ENCODE measurements around the gene HES5.

The HES5 gene

GRCh38 chr1:2535455-2535854, 5.4 kb upstream of the HES5 start:
- DNase-seq (ENCODE audit: low read depth), result no peak
- no peak overlapping the region for H3K4me3 ChIP-seq (ENCODE audit: low read depth, low read length)

- DNase-seq (ENCODE audit: low read depth), result no peak
- H3K4me3 ChIP-seq (ENCODE audit: low read depth, low read length), result no peak overlapping the region
Observed at GRCh38 chr1:2534687-2535441, 4.8 kb upstream of the HES5 start.

- no peak for DNase-seq (ENCODE audit: low read depth)
- no peak overlapping the region for H3K4me3 ChIP-seq (ENCODE audit: low read depth, low read length)
Observed at GRCh38 chr1:2534315-2534686, 4.2 kb upstream of the HES5 start.

- no peak overlapping the region for H3K4me3 ChIP-seq (ENCODE audit: low read depth, low read length)
- DNase-seq (ENCODE audit: low read depth), result no peak
Observed at GRCh38 chr1:2533365-2533764, 3.3 kb upstream of the HES5 start.

GRCh38 chr1:2532485-2533160, 2.6 kb upstream of the HES5 start:
- no peak overlapping the region for H3K4me3 ChIP-seq (ENCODE audit: low read depth, low read length)
- no peak for DNase-seq (ENCODE audit: low read depth)

- no peak for DNase-seq (ENCODE audit: low read depth)
- no peak overlapping the region for H3K4me3 ChIP-seq (ENCODE audit: low read depth, low read length)
Observed at GRCh38 chr1:2530513-2531361, 674 bp upstream of the HES5 start.

GRCh38 chr1:2528966-2529783, 888 bp downstream of the HES5 start:
- H3K4me3 ChIP-seq (ENCODE audit: low read depth, low read length), result no peak overlapping the region
- DNase-seq (ENCODE audit: low read depth), result no peak

- H3K4me3 ChIP-seq (ENCODE audit: low read depth, low read length), result no peak overlapping the region
- DNase-seq (ENCODE audit: low read depth), result no peak
Observed at GRCh38 chr1:2528611-2528965, 1.5 kb downstream of the HES5 start.

GRCh38 chr1:2528016-2528415, 2.0 kb downstream of the HES5 start:
- H3K4me3 ChIP-seq (ENCODE audit: low read depth, low read length), result no peak overlapping the region
- DNase-seq (ENCODE audit: low read depth), result no peak

GRCh38 chr1:2527556-2527860, 2.6 kb downstream of the HES5 start:
- no peak overlapping the region for H3K4me3 ChIP-seq (ENCODE audit: low read depth, low read length)

GRCh38 chr1:2526824-2527555, 3.1 kb downstream of the HES5 start:
- H3K4me3 ChIP-seq (ENCODE audit: low read depth, low read length), result peak overlapping the region; percentile 86
- DNase-seq (ENCODE audit: low read depth), result no peak

More at GRCh38 chr1:2527556-2527860, 2.6 kb downstream of the HES5 start:
- DNase-seq (ENCODE audit: low read depth), result no peak

GRCh38 chr1:2525920-2526823, 3.9 kb downstream of the HES5 start, which contains the start of gene PANK4:
Gene PANK4 (minus strand): TSS chr1:2526596. CDS start chr1:2526587, 9 bp downstream.
- peak within 1 kb of the TSS; percentile 86 for H3K4me3 ChIP-seq (ENCODE audit: low read depth, low read length)

GRCh38 chr1:2525572-2525919, 4.5 kb downstream of the HES5 start:
- DNase-seq (ENCODE audit: low read depth), result no peak
- peak overlapping the region; percentile 86 for H3K4me3 ChIP-seq (ENCODE audit: low read depth, low read length)

More at GRCh38 chr1:2525920-2526823, 3.9 kb downstream of the HES5 start, which contains the start of gene PANK4:
- DNase-seq (ENCODE audit: low read depth), result peak; percentile 83

- no peak overlapping the region for H3K4me3 ChIP-seq (ENCODE audit: low read depth, low read length)
- DNase-seq (ENCODE audit: low read depth), result no peak
Observed at GRCh38 chr1:2523891-2524609, 6.0 kb downstream of the HES5 start.

GRCh38 chr1:2523191-2523890, 6.7 kb downstream of the HES5 start:
- DNase-seq (ENCODE audit: low read depth), result no peak
- no peak overlapping the region for H3K4me3 ChIP-seq (ENCODE audit: low read depth, low read length)

GRCh38 chr1:2522230-2522629, 7.8 kb downstream of the HES5 start:
- H3K4me3 ChIP-seq (ENCODE audit: low read depth, low read length), result no peak overlapping the region
- no peak for DNase-seq (ENCODE audit: low read depth)

- H3K4me3 ChIP-seq (ENCODE audit: low read depth, low read length), result no peak overlapping the region
- no peak for DNase-seq (ENCODE audit: low read depth)
Observed at GRCh38 chr1:2520806-2521205, 9.3 kb downstream of the HES5 start.

Measured in skeletal muscle cell (primary cell).